HepG2 (cell line): ENCODE results near the gene ZPR1. TPM values are rescaled to one million over a fixed set of nuclear protein-coding genes. Genes with fewer than 3 reads are reported as not detected.

Source experiments
- BCLAF1 ChIP-seq: fragments of 450-650 bp; IDR thresholded peaks from 2 replicates; pipeline ENCODE4 v1.6.1; 2017; ENCODE audit warnings: mild to moderate bottlenecking
- CSRNP1 ChIP-seq: sonication (generic); formaldehyde crosslinking; IDR thresholded peaks from 2 replicates; pipeline ENCODE4 v1.8.1; 2023; ENCODE audit warnings: mild to moderate bottlenecking, missing genetic modification reagents
- HIVEP1 ChIP-seq: sonication (generic); formaldehyde crosslinking; IDR thresholded peaks from 2 replicates; pipeline ENCODE4 v1.4.0; 2020; ENCODE audit warnings: mild to moderate bottlenecking, missing genetic modification reagents
- HMGXB4 ChIP-seq, 2 experiments: sonication (generic) in 1 of 2; formaldehyde crosslinking in 1 of 2; IDR thresholded peaks; 2 replicates each; pipeline versions ENCODE4 v1.4.0 to v1.6.1; 2018 to 2020; ENCODE audit warnings: missing genetic modification reagents in 2 of 2, borderline replicate concordance in 1 of 2, low read depth in 1 of 2, mild to moderate bottlenecking in 1 of 2, missing biosample characterization in 1 of 2
- NR2C2 ChIP-seq: sonication (generic); formaldehyde crosslinking; IDR thresholded peaks from 2 replicates; pipeline ENCODE4 v1.4.0; 2020; ENCODE audit warnings: missing genetic modification reagents, mild to moderate bottlenecking, moderate library complexity, borderline replicate concordance
- PBX2 ChIP-seq: IDR thresholded peaks from 2 replicates; pipeline ENCODE4 v1.6.1; 2016; ENCODE audit warnings: control low read depth
- YY1 ChIP-seq: IDR thresholded peaks from 2 replicates; pipeline ENCODE4 v1.6.1; 2011; ENCODE audit warnings: low read length, low read depth, moderate library complexity, mild to moderate bottlenecking; ENCODE audit not compliant: insufficient read depth, insufficient replicate concordance
- ZBTB10 ChIP-seq: sonication (generic); formaldehyde crosslinking; IDR thresholded peaks from 2 replicates; pipeline ENCODE4 v1.4.0; 2020; ENCODE audit warnings: missing genetic modification reagents, borderline replicate concordance
- ZBTB44 ChIP-seq: sonication (generic); formaldehyde crosslinking; IDR thresholded peaks from 2 replicates; pipeline ENCODE4 v1.4.0; 2020; ENCODE audit warnings: missing genetic modification reagents
- ZNF124 ChIP-seq: sonication (generic); formaldehyde crosslinking; IDR thresholded peaks from 2 replicates; pipeline ENCODE4 v1.4.0; 2020; ENCODE audit warnings: missing genetic modification reagents
- ZNF136 ChIP-seq: sonication (generic); formaldehyde crosslinking; IDR thresholded peaks from 2 replicates; pipeline ENCODE4 v1.8.1; 2022; ENCODE audit warnings: low read depth, mild to moderate bottlenecking, moderate library complexity, missing genetic modification reagents
- ZNF224 ChIP-seq: sonication (generic); formaldehyde crosslinking; IDR thresholded peaks from 2 replicates; pipeline ENCODE4 v1.5.0; 2020; ENCODE audit warnings: mild to moderate bottlenecking, missing genetic modification reagents
- ZNF788 ChIP-seq: sonication (generic); formaldehyde crosslinking; IDR thresholded peaks from 2 replicates; pipeline ENCODE4 v1.5.0; 2020; ENCODE audit warnings: mild to moderate bottlenecking, missing genetic modification reagents, borderline replicate concordance
- polyA plus RNA-seq, 8 experiments: library from polyadenylated mRNA; depleted of rRNA in 3 of 8; stranded (reverse) in 7 of 8; unstranded in 1 of 8; fragments of >200 nt; fragmentation: Illumina TruSeq in 4 of 8; extraction: Trizol in 4 of 8; gene quantifications; 2 replicates each; pipeline versions ENCODE4 v1.2.1 to v1.2.3, GENCODE V29; 2011 to 2016; ENCODE audit warnings: low read depth in 4 of 8, missing spikeins in 1 of 8, mixed read lengths in 1 of 8; ENCODE audit not compliant: insufficient read depth in 1 of 8
- total RNA-seq, 5 experiments: library from RNA; depleted of rRNA; stranded (reverse); fragments of >200 nt; fragmentation: Illumina TruSeq; extraction: Trizol; gene quantifications; 2 replicates each; pipeline ENCODE4 v1.2.3, GENCODE V29; 2016; ENCODE audit warnings: low read depth in 1 of 5

ZPR1 gene
- total and polyA plus RNA-seq, 2 of the 13 experiments (the other 11 are each of a cell fraction or from before 2014, with no cell fraction given): 40.0 to 79.3 TPM

GRCh38 chr11:116787786-116788486 is at the start of gene ZPR1 (continued):
- TF ChIP-seq HMGXB4 (CRISPR knock-in tag; IDR thresholded peaks at IDR 0.05; ENCODE audit: borderline replicate concordance in 1 of 2, low read depth in 1 of 2) (peak; percentile 42 to 48; a peak in 1 of 4 replicates), PBX2 (no peak), ZNF788 (CRISPR knock-in tag) (no peak), ZNF124 (CRISPR knock-in tag) (no peak), NR2C2 (CRISPR knock-in tag) (no peak), CSRNP1 (CRISPR knock-in tag) (no peak), BCLAF1 (no peak), ZNF224 (no peak; the same call in 1 of the 2 replicates), ZBTB10 (CRISPR knock-in tag) (peak; percentile 83; the same call in 1 of the 2 replicates), HIVEP1 (CRISPR knock-in tag) (peak; percentile 37; the same call in 1 of the 2 replicates), YY1 (peak; percentile 92), ZBTB44 (CRISPR knock-in tag) (0 out of 2 replicates have a peak, but pooled peaks have one; percentile 45), ZNF136 (CRISPR knock-in tag) (no peak)
